Astrocyte of the spinal cord (primary cell): ENCODE measurements around the gene C1orf232.

Source experiments
- DNase-seq: peaks from one replicate; pipeline ENCODE4 v3.0.0; 2011; ENCODE audit warnings: low read depth, low spot score
- H3K4me3 ChIP-seq: 2 replicates; pipeline ENCODE4 v1.5.1; 2011; ENCODE audit warnings: low read depth, mild to moderate bottlenecking, low read length, moderate library complexity
- CTCF ChIP-seq: IDR thresholded peaks from 2 replicates; pipeline ENCODE4 v1.5.1; 2012; ENCODE audit warnings: low read depth, mild to moderate bottlenecking, low read length, inconsistent platforms
- in situ Hi-C: cut with HindIII; loops from 2 replicates; pipeline ENCODE4 v1.10.0; 2017; ENCODE audit warnings: low sequenced_read_pairs

The C1orf232 gene

GRCh38 chr1:26181586-26182382 lies 13.0 kb upstream of the C1orf232 start:
- no peak overlapping the region for H3K4me3 ChIP-seq
- TF ChIP-seq CTCF, result no peak
- DNase-seq, result no peak
- in situ Hi-C loops, result no loop called here

- in situ Hi-C loops, result no loop called here
- no peak for DNase-seq
- no peak for TF ChIP-seq CTCF
- no peak overlapping the region for H3K4me3 ChIP-seq
Observed at GRCh38 chr1:26180010-26180506, 11.3 kb upstream of the C1orf232 start.

- H3K4me3 ChIP-seq, result no peak within 1 kb of the TSS
- DNase-seq, result no peak
- in situ Hi-C loops, result no loop called here
- TF ChIP-seq CTCF, result no peak
Observed at GRCh38 chr1:26177182-26177684, 8.5 kb upstream of the C1orf232 start, which contains the start of gene CNKSR1. TSS of gene CNKSR1 (plus strand) at chr1:26177491. CDS start at chr1:26177548, 57 bp downstream.

GRCh38 chr1:26175346-26175745 lies 6.6 kb upstream of the C1orf232 start:
- H3K4me3 ChIP-seq, result no peak overlapping the region
- DNase-seq, result no peak
- in situ Hi-C loops, result no loop called here
- TF ChIP-seq CTCF, result no peak

GRCh38 chr1:26171084-26172072 lies 2.6 kb upstream of the C1orf232 start, which contains the start of gene ZNF593OS:
TSS of gene ZNF593OS (minus strand) at chr1:26171832. CDS start at chr1:26171661, 171 bp downstream.
- in situ Hi-C loops, result no loop called here
- TF ChIP-seq CTCF, result no peak
- DNase-seq, result no peak
- peak within 1 kb of the TSS; percentile 71 for H3K4me3 ChIP-seq

- DNase-seq, result no peak
- peak overlapping the region; percentile 71 for H3K4me3 ChIP-seq
- in situ Hi-C loops, result no loop called here
- no peak for TF ChIP-seq CTCF
Observed at GRCh38 chr1:26170472-26170821, 1.7 kb upstream of the C1orf232 start.
